ENCODE measurements around the gene CCDC18.
"Not testable (repeated sequence)": the region's sequence is repeated elsewhere in the genome, so short reads cannot be mapped to it uniquely, and the experiment has no call there.

CCDC18 gene

GRCh38 chr1:93237021-93237420 lies 56.5 kb downstream of the CCDC18 start:
- Histone ChIP-seq H2AFZ (ENCODE audit: low read length, unreplicated experiment) (no peak overlapping the region), H3K27me3 (ENCODE audit: insufficient read depth, low read length) (no peaks in the 10 kb centered on the region), H3K27ac (ENCODE audit: low read depth, low read length) (no peak overlapping the region), H3K4me1 (ENCODE audit: control insufficient read depth, insufficient read depth, low read length, unreplicated experiment) (no peaks in the 10 kb centered on the region), H3K79me2 (ENCODE audit: control insufficient read depth, insufficient read depth, low read length, unreplicated experiment) (no peaks in the 10 kb centered on the region), H3K36me3 (ENCODE audit: insufficient read depth, low read length) (peaks cover 48% of the 10 kb centered on the region), H3K4me3 (ENCODE audit: low read depth, low read length) (no peak overlapping the region)

DNA sequence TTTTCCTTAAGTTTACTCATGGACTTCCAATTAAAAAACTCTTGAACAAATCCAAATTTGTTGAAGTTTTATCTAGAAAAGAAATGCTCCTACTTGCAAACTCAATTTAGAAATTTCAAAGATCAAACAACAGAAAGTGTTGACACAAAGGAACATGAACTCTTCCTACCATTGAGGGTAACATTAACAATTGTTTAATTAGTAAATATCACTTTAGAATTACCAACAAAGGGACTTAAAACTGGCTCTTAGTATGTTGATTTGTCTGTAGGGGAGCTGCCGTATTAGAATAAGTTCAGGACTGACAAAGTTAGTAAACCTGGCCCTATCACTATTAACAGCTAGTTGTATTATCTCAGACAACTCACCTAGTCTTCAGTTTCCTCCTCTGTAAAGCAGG lies 57.9 kb downstream of the CCDC18 start:
- Histone ChIP-seq H3K79me2 (ENCODE audit: control insufficient read depth, insufficient read depth, low read length, unreplicated experiment) (no peaks in the 10 kb centered on the region), H3K36me3 (ENCODE audit: insufficient read depth, low read length) (peaks cover 38% of the 10 kb centered on the region), H2AFZ (ENCODE audit: low read length, unreplicated experiment) (no peak overlapping the region), H3K4me3 (ENCODE audit: low read depth, low read length) (no peak overlapping the region), H3K27ac (ENCODE audit: low read depth, low read length) (no peak overlapping the region), H3K4me1 (ENCODE audit: control insufficient read depth, insufficient read depth, low read length, unreplicated experiment) (no peaks in the 10 kb centered on the region), H3K27me3 (ENCODE audit: insufficient read depth, low read length) (no peaks in the 10 kb centered on the region)

GRCh38 chr1:93239863-93240262 lies 59.3 kb downstream of the CCDC18 start:
- H3K4me1 ChIP-seq (ENCODE audit: control insufficient read depth, insufficient read depth, low read length, unreplicated experiment), result no peaks in the 10 kb centered on the region
- H3K79me2 ChIP-seq (ENCODE audit: control insufficient read depth, insufficient read depth, low read length, unreplicated experiment), result no peaks in the 10 kb centered on the region
- peaks cover 38% of the 10 kb centered on the region for H3K36me3 ChIP-seq (ENCODE audit: insufficient read depth, low read length)
- H3K27ac ChIP-seq (ENCODE audit: low read depth, low read length), result no peak overlapping the region
- H3K4me3 ChIP-seq (ENCODE audit: low read depth, low read length), result no peak overlapping the region
- H2AFZ ChIP-seq (ENCODE audit: low read length, unreplicated experiment), result no peak overlapping the region
- H3K27me3 ChIP-seq (ENCODE audit: insufficient read depth, low read length), result no peaks in the 10 kb centered on the region

DNA sequence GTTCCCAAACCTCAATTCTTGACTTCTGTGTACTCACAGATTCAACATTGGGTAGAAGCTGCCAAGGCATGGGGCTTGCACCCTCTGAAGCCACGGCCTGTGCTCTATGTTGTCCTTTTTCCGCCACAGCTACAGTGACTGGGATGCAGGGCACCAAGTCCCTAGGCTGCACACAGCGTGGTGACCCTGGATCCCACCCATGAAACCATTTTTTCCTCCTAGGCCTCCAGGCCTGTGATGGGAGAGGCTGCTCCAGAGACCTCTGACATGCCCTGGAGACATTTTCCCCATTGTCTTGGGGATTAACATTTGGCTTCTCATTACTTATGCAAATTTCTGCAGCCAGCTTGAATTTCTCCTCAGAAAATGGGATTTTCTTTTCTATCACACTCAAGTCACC lies 62.7 kb downstream of the CCDC18 start:
- not testable (repeated sequence) for H2AFZ ChIP-seq (ENCODE audit: low read length, unreplicated experiment); H3K4me1 ChIP-seq (ENCODE audit: control insufficient read depth, insufficient read depth, low read length, unreplicated experiment); H3K79me2 ChIP-seq (ENCODE audit: control insufficient read depth, insufficient read depth, low read length, unreplicated experiment); H3K27me3 ChIP-seq (ENCODE audit: insufficient read depth, low read length); H3K4me3 ChIP-seq (ENCODE audit: low read depth, low read length); H3K27ac ChIP-seq (ENCODE audit: low read depth, low read length)
- H3K36me3 ChIP-seq (ENCODE audit: insufficient read depth, low read length), result peaks cover 37% of the 10 kb centered on the region

GRCh38 chr1:93244298-93245069 lies 64.0 kb downstream of the CCDC18 start:
- Histone ChIP-seq H3K27ac (ENCODE audit: low read depth, low read length) (no peak overlapping the region), H3K4me1 (ENCODE audit: control insufficient read depth, insufficient read depth, low read length, unreplicated experiment) (no peaks in the 10 kb centered on the region), H2AFZ (ENCODE audit: low read length, unreplicated experiment) (no peak overlapping the region), H3K79me2 (ENCODE audit: control insufficient read depth, insufficient read depth, low read length, unreplicated experiment) (no peaks in the 10 kb centered on the region), H3K4me3 (ENCODE audit: low read depth, low read length) (no peak overlapping the region), H3K36me3 (ENCODE audit: insufficient read depth, low read length) (peaks cover 28% of the 10 kb centered on the region), H3K27me3 (ENCODE audit: insufficient read depth, low read length) (no peaks in the 10 kb centered on the region)

GRCh38 chr1:93251966-93252365 lies 71.4 kb downstream of the CCDC18 start:
- peaks cover 31% of the 10 kb centered on the region for H3K36me3 ChIP-seq (ENCODE audit: insufficient read depth, low read length)
- H3K4me1 ChIP-seq (ENCODE audit: control insufficient read depth, insufficient read depth, low read length, unreplicated experiment), result peaks cover 15% of the 10 kb centered on the region
- no peaks in the 10 kb centered on the region for H3K27me3 ChIP-seq (ENCODE audit: insufficient read depth, low read length)
- no peak overlapping the region for H2AFZ ChIP-seq (ENCODE audit: low read length, unreplicated experiment)
- no peaks in the 10 kb centered on the region for H3K79me2 ChIP-seq (ENCODE audit: control insufficient read depth, insufficient read depth, low read length, unreplicated experiment)
- no peak overlapping the region for H3K4me3 ChIP-seq (ENCODE audit: low read depth, low read length)
- no peak overlapping the region for H3K27ac ChIP-seq (ENCODE audit: low read depth, low read length)

GRCh38 chr1:93252598-93252997 lies 72.1 kb downstream of the CCDC18 start:
- Histone ChIP-seq H3K4me1 (ENCODE audit: control insufficient read depth, insufficient read depth, low read length, unreplicated experiment) (peaks cover 18% of the 10 kb centered on the region), H3K4me3 (ENCODE audit: low read depth, low read length) (no peak overlapping the region), H3K36me3 (ENCODE audit: insufficient read depth, low read length) (peaks cover 26% of the 10 kb centered on the region), H3K79me2 (ENCODE audit: control insufficient read depth, insufficient read depth, low read length, unreplicated experiment) (no peaks in the 10 kb centered on the region), H3K27ac (ENCODE audit: low read depth, low read length) (no peak overlapping the region), H2AFZ (ENCODE audit: low read length, unreplicated experiment) (no peak overlapping the region), H3K27me3 (ENCODE audit: insufficient read depth, low read length) (no peaks in the 10 kb centered on the region)

DNA sequence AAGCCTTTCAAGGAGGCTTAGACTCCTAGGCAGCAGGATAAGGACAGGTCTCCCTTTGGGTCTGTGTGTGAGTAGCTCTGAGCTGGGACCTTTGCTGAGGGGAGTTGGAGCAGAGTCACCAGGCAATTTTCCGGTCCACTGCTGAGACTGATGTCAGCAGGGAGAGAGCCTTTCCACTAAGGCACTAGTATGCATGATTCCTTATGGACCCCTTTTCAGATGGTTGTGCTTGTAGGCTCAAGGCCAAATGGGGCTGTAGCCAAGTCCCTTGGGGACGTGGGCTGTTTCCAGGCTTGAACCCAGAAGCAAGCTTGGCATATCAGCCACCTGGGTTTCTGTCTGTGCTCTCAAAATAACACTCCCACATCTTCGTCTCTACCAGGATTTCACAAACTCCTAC lies 73.0 kb downstream of the CCDC18 start:
- H3K4me1 ChIP-seq (ENCODE audit: control insufficient read depth, insufficient read depth, low read length, unreplicated experiment), result peaks cover 21% of the 10 kb centered on the region
- no peaks in the 10 kb centered on the region for H3K79me2 ChIP-seq (ENCODE audit: control insufficient read depth, insufficient read depth, low read length, unreplicated experiment)
- peaks cover 26% of the 10 kb centered on the region for H3K36me3 ChIP-seq (ENCODE audit: insufficient read depth, low read length)
- H3K27ac ChIP-seq (ENCODE audit: low read depth, low read length), result no peak overlapping the region
- H2AFZ ChIP-seq (ENCODE audit: low read length, unreplicated experiment), result no peak overlapping the region
- H3K4me3 ChIP-seq (ENCODE audit: low read depth, low read length), result no peak overlapping the region
- H3K27me3 ChIP-seq (ENCODE audit: insufficient read depth, low read length), result no peaks in the 10 kb centered on the region

DNA sequence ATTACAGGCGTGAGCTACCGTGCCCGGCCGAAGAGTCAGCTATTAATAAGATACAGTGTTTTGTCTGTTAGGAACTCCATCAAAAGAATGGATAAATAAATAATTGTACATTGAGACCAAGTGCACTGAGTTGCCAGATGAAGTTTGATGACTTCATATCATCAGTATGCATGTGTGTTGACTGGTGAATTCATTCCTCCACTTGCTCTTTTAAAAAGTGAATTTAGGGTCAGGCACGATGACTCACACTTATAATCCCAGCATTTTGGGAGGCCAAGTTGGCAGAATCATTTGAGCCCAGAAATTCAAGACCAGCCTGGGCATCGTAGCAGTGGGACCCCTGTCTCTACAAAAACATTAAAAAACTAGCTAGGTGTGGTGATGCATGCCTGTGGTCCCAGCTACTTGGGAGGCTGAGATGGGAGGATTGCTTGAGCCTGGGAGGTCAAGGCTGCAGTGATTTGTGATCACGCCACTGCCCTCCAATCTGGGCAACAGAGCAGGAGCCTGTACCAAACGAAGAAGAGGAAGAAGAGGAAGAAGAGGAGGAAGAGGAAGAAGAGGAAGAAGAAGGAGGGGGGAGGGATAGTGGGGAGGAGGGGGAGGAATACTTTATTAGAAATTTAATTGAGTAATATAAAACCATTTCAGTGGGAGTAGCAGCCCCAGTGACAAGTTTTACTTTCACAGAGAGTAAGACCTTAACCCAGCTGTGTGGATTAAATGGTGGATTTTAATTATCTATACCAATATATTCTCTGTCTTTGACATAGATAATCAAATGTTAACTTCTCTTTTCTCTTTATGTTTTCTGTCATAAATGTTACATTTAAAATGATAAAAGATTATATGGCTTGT lies 74.9 kb downstream of the CCDC18 start:
- Histone ChIP-seq H3K27ac (ENCODE audit: low read depth, low read length) (no peak overlapping the region), H3K4me1 (ENCODE audit: control insufficient read depth, insufficient read depth, low read length, unreplicated experiment) (peaks cover 21% of the 10 kb centered on the region), H3K27me3 (ENCODE audit: insufficient read depth, low read length) (no peaks in the 10 kb centered on the region), H3K79me2 (ENCODE audit: control insufficient read depth, insufficient read depth, low read length, unreplicated experiment) (no peaks in the 10 kb centered on the region), H2AFZ (ENCODE audit: low read length, unreplicated experiment) (no peak overlapping the region), H3K36me3 (ENCODE audit: insufficient read depth, low read length) (peaks cover 34% of the 10 kb centered on the region), H3K4me3 (ENCODE audit: low read depth, low read length) (no peak overlapping the region)

GRCh38 chr1:93256433-93256832 lies 75.9 kb downstream of the CCDC18 start:
- no peaks in the 10 kb centered on the region for H3K79me2 ChIP-seq (ENCODE audit: control insufficient read depth, insufficient read depth, low read length, unreplicated experiment)
- no peaks in the 10 kb centered on the region for H3K27me3 ChIP-seq (ENCODE audit: insufficient read depth, low read length)
- H3K27ac ChIP-seq (ENCODE audit: low read depth, low read length), result no peak overlapping the region
- no peak overlapping the region for H3K4me3 ChIP-seq (ENCODE audit: low read depth, low read length)
- peaks cover 21% of the 10 kb centered on the region for H3K4me1 ChIP-seq (ENCODE audit: control insufficient read depth, insufficient read depth, low read length, unreplicated experiment)
- peaks cover 28% of the 10 kb centered on the region for H3K36me3 ChIP-seq (ENCODE audit: insufficient read depth, low read length)
- no peak overlapping the region for H2AFZ ChIP-seq (ENCODE audit: low read length, unreplicated experiment)

GRCh38 chr1:93257889-93258288 lies 77.4 kb downstream of the CCDC18 start:
- H3K36me3 ChIP-seq (ENCODE audit: insufficient read depth, low read length), result peaks cover 28% of the 10 kb centered on the region

More at GRCh38 chr1:93257889-93258288, 77.4 kb downstream of the CCDC18 start:
- no peak overlapping the region for H3K27ac ChIP-seq (ENCODE audit: low read depth, low read length)
- H2AFZ ChIP-seq (ENCODE audit: low read length, unreplicated experiment), result no peak overlapping the region
- peaks cover 21% of the 10 kb centered on the region for H3K4me1 ChIP-seq (ENCODE audit: control insufficient read depth, insufficient read depth, low read length, unreplicated experiment)
- no peak overlapping the region for H3K4me3 ChIP-seq (ENCODE audit: low read depth, low read length)
- H3K27me3 ChIP-seq (ENCODE audit: insufficient read depth, low read length), result no peaks in the 10 kb centered on the region
- H3K79me2 ChIP-seq (ENCODE audit: control insufficient read depth, insufficient read depth, low read length, unreplicated experiment), result no peaks in the 10 kb centered on the region

Data from ACC112 (cell line).